ENCODE measurements around the gene AFTPH.

AFTPH gene

GRCh38 chr2:64615192-64615763, 91.2 kb downstream of the AFTPH start:
- ATAC-seq, result no peak

DNA sequence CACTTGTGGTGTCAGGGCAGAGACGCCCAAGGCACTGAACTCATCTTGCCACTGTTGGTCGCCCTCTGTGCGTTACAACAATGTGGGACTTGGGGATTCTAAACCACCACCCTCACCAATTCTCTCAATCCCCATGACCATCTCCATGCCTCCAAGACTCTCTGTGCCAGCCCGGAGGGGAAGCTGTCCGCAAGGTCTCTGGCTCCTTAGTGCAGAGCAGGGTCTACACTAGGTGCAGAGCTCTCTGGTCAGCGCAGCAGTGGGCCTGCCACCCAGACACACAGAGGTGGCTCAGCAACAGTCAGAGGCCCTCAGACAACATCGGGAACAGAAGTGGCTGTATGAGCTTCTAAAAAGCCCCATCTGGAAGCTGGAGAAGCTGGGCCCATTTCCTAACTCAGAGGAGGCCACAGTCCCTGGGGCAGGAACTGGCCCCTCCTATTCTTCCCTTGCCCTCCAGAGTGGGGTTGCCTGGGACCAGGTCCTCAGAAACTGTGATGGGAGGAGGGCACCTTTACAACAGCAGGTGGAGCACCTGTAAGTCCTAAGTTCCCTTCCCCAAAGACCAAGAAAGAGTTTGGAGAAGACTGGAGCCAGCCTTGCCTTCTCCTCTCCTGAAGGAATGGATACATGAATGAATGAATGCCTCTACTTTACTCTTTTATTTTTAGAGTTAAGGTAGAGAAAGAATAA, 91.9 kb downstream of the AFTPH start:
- no peak for ATAC-seq

- ATAC-seq, result no peak
Observed at GRCh38 chr2:64617631-64618151, 93.6 kb downstream of the AFTPH start.

- ATAC-seq, result no peak
Observed at GRCh38 chr2:64620661-64621060, 96.5 kb downstream of the AFTPH start.

DNA sequence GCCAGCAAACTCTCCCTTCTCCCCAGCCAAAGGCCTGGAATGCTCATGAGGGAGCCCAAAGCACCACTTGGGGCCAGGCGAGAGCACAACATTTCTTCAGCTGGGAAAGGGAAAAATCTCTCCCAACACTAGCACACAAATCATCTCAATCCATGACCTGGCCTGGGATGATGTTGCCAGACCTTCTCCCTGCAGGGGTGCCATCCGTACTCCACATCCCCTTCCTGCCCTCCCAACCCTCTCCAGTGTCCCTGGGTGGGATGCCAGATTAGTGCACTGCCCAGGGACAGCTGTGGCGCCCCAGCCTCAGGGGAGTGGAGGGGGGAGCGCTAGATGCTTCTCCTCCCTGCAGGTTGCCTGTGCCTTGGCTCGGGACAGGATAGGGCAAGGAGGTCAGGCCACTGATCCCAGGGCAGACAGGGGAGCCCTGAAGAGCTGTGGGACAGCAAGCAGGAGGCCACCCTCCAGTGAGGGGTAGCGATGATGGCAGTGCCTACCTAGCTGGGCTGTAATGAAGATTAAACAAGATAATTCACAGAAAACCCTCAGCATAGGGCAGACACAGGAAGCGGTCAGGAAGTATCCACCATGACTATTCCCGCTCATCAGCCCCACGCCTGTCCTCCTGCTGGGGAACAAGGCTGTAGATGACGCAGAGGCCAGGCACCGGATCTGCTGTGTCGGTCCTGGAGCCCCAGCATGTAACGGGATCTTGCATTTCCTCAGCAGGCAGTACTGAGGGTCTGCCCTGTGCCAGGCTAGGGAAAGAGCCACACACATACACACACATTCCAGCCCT, 98.5 kb downstream of the AFTPH start:
- no peak for ATAC-seq

GRCh38 chr2:64623242-64623850, 99.2 kb downstream of the AFTPH start:
- ATAC-seq, result no peak

GRCh38 chr2:64624108-64624610, 100.0 kb downstream of the AFTPH start:
- ATAC-seq, result no peak

GRCh38 chr2:64624862-64625261, 100.7 kb downstream of the AFTPH start:
- no peak for ATAC-seq

DNA sequence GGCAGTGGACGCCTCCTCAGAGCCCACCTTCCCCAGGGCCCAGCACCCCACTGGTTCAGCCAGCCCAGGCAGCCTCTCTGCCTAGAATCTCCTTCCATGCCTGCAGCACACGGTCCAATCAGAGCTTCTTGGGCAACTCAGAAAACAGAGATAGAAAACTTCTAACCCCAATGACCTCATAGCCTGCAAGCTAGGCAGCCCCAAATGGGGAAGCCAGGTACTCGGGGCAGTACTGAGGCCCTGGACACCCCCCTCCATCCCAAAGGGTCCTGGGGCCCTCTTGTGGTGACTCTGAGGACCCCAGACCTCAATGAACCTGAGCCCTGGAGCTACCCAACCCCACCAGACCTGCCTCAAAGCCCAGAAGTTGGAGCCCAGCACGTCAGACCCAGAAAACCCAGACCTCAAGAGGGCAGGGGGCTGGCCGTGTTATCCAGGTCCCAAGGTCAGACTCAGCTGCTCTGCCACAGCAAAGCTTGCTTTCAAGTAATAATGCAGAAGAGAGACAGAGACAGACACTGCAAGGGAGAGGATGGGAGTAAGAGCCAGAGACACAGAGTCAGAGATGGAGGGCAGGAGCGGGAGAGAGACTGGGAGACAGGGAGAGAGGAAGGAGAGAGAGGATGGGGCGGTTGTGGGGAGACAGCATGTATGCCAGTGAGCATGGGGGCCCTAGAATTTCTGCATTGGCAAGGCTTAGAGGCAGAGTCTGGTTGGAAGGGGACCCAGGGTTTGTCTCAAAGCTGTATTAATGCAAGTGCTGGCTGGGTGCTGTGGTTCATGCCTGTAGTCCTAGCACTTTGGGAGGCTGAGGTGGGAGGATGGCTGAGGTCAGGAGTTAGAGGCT, 101.4 kb downstream of the AFTPH start:
- ATAC-seq, result no peak

GRCh38 chr2:64626146-64626809, 102.2 kb downstream of the AFTPH start:
- no peak for ATAC-seq

GRCh38 chr2:64626963-64627760, 103.0 kb downstream of the AFTPH start:
- no peak for ATAC-seq

GRCh38 chr2:64627860-64628841, 104.0 kb downstream of the AFTPH start:
- no peak for ATAC-seq

DNA sequence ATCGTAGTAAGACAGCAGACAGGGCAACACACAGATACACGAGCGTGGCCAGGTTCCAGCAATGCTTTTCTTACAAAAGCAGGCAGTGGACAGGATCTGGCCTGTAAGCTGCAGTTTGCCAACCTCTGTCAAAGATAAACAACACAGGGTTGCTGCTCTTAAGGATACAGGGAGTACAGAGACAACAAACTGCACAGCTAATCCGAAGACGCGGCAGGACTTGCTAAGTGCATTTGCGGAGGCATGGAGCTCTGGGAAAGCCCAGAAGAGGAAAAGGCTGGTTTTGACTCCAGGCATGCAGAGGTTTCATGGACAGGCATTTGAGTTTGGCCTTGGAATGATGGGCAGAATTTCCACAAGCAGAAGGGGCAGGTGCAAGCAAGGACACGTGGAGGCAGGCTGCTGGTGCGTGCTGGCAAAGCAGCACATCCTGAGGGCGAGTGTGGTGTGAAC, 105.2 kb downstream of the AFTPH start:
- ATAC-seq, result no peak

GRCh38 chr2:64629875-64630274, 105.7 kb downstream of the AFTPH start:
- no peak for ATAC-seq

DNA sequence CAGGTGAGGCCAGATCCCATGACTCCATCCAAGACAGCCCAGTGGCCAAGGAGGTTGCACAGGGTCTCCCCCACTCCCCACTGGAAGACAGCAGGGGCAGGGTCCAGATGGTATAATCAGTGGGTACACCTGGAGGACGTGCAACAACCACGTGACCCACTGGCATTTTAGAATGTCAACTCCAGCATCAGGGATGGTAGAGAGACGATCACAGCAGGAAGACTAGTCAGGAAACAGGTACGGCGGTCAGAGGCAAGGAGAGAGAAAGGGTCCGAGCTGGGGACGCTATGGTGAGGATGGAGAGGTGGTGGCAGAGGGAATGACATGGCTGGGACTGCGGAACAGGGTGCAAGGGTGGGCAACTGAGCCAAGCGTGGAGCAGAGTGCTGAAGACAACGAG, 106.6 kb downstream of the AFTPH start:
- ATAC-seq, result no peak

GRCh38 chr2:64631771-64632170, 107.6 kb downstream of the AFTPH start:
- ATAC-seq, result no peak

GRCh38 chr2:64632835-64633819, 109.0 kb downstream of the AFTPH start:
- no peak for ATAC-seq
